ENCODE results near the gene FBXO28. TPM values are rescaled to one million over a fixed set of nuclear protein-coding genes. Genes with fewer than 3 reads are reported as not detected.

Gene FBXO28
- total RNA-seq, 1 experiment from 2014 or later = 37.0 TPM

- intact Hi-C loops (cut with micrococcal nuclease) = no loop called here
- ChIA-PET RAD21 (ENCODE audit: low non-redundant PET in 1 of 2, low total read pairs in 2 of 2, uncharacterized antibody in 2 of 2, unreplicated experiment in 2 of 2) (no interaction called here), POLR2A (no interaction called here), CTCF (no interaction called here)
- no peak for TF ChIP-seq POLR2A (IDR thresholded peaks at IDR 0.05; ENCODE audit: borderline replicate concordance, extremely low read depth, insufficient read depth, insufficient read length)
- no peak for TF ChIP-seq RAD21 (IDR thresholded peaks at IDR 0.05; ENCODE audit: low read depth)
- TF ChIP-seq FOSL1 (IDR thresholded peaks at IDR 0.05; ENCODE audit: low read depth) = no peak
- TF ChIP-seq CBX3 (IDR thresholded peaks at IDR 0.05; ENCODE audit: low read depth) = no peak
- TF ChIP-seq, protein P1, sequence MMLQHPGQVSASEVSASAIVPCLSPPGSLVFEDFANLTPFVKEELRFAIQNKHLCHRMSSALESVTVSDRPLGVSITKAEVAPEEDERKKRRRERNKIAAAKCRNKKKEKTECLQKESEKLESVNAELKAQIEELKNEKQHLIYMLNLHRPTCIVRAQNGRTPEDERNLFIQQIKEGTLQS (IDR thresholded peaks at IDR 0.05) = no peak
- no peak for TF ChIP-seq ZFX (IDR thresholded peaks at IDR 0.05)
- TF ChIP-seq ZBTB33 (IDR thresholded peaks at IDR 0.05; ENCODE audit: extremely low read depth, insufficient replicate concordance, low read length) = no peak
- no peak for TF ChIP-seq JUND (IDR thresholded peaks at IDR 0.05)
- no peak for TF ChIP-seq EZH2 (IDR thresholded peaks at IDR 0.05)
- no peak for TF ChIP-seq YY1 (IDR thresholded peaks at IDR 0.05; ENCODE audit: extremely low read depth, insufficient replicate concordance, low read depth, low read length)
- no peak for TF ChIP-seq TCF7L2 (IDR thresholded peaks at IDR 0.05; ENCODE audit: borderline replicate concordance, extremely low read depth, insufficient read depth, insufficient read length)
- no peak for TF ChIP-seq EGR1 (IDR thresholded peaks at IDR 0.05; ENCODE audit: low read depth)
- no peak for TF ChIP-seq CTCF (IDR thresholded peaks at IDR 0.05 in 2 of 3, conservative IDR thresholded peaks at IDR 0.05 in 1 of 3; ENCODE audit: borderline replicate concordance in 1 of 3, insufficient read depth in 1 of 3, low read depth in 2 of 3, low read length in 2 of 3)
- TF ChIP-seq SRF (IDR thresholded peaks at IDR 0.05; ENCODE audit: low read depth) = no peak
- no peak for TF ChIP-seq POLR2AphosphoS5 (IDR thresholded peaks at IDR 0.05; ENCODE audit: low read depth, low read length)
- no peaks in the 10 kb centered on the region for H3K9me3 ChIP-seq (ENCODE audit: control insufficient read depth in 1 of 2, insufficient read depth in 1 of 2, low read depth in 1 of 2, low read length in 2 of 2)
- H3K4me2 ChIP-seq (ENCODE audit: low read length) = no peak overlapping the region
- no peak overlapping the region for H3K4me3 ChIP-seq (replicated peaks in 1 of 2; ENCODE audit: low read depth in 1 of 2, low read length in 2 of 2)
- no peaks in the 10 kb centered on the region for H3K36me3 ChIP-seq (ENCODE audit: control insufficient read depth in 1 of 2, insufficient read depth in 2 of 2, low read length in 2 of 2)
- H3K79me2 ChIP-seq (ENCODE audit: insufficient read depth, low read length) = peaks cover 24% of the 10 kb centered on the region
- DNase-seq (ENCODE audit: low read depth, low spot score) (no peak), ATAC-seq (no peak)
- no peak overlapping the region for H3K27ac ChIP-seq (ENCODE audit: low read depth, low read length)
- H3K9ac ChIP-seq (ENCODE audit: low read length) = no peak overlapping the region
- BruUV-seq (replicated peaks) = no TSS peak
- H2AFZ ChIP-seq (ENCODE audit: low read depth, low read length, poor library complexity, severe bottlenecking) = no peak overlapping the region
- H4K20me1 ChIP-seq (ENCODE audit: insufficient read depth) = no peaks in the 10 kb centered on the region
- H3K27me3 ChIP-seq (ENCODE audit: insufficient read depth, low read length) = no peaks in the 10 kb centered on the region
- H3K9me2 ChIP-seq (ENCODE audit: insufficient read depth) = no peaks in the 10 kb centered on the region
- H3K4me1 ChIP-seq (ENCODE audit: control insufficient read depth in 1 of 2, insufficient read depth in 2 of 2, low read length in 2 of 2) = peaks cover 2 to 22% of the 10 kb centered on the region in 2 experiments; a peak in 3 of 4 replicates
Measured at GRCh38 chr1:224180783-224181452, 67.0 kb downstream of the FBXO28 start.

Data from HCT116 (cell line).